DMS 273 (cell line): ENCODE results near the gene RCOR1.
"Not testable (repeated sequence)": the region's sequence is repeated elsewhere in the genome, so short reads cannot be mapped to it uniquely, and the experiment has no call there.

Experiments used
- DNase-seq: peaks from one replicate; lab custom pipeline; 2025; ENCODE audit not compliant: unreplicated experiment; lab: John Stamatoyannopoulos, UW

RCOR1 gene

DNA sequence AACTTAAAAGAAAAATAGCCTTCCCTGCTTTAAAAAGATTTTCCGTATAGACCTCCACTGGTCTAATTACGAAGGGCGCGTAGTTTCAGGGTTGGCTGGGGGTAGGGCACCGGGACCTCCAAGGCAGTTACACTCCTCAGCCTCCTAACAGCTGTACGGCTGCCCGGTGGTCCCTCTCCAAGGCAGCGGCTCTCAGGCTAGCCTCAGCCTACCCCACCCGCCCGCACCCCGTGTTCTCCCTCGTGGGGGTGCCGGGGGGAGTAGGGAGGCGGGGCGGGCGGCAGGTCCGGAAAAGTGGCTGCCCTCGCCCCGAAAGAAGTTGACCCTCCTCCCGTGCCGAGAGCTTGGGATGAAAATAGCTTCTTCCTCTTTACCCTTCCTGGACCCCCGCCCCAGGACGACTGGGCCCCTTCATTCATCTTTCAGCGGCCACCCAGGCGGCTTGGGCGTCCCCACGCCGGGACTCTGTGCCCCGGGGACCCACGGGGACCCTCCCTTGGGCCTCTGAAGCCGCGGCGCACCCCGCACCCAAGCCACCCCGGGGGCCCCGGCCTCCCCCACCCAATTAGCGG is 991 bp upstream of the RCOR1 start:
- DNase-seq, result peak; percentile 63

DNA sequence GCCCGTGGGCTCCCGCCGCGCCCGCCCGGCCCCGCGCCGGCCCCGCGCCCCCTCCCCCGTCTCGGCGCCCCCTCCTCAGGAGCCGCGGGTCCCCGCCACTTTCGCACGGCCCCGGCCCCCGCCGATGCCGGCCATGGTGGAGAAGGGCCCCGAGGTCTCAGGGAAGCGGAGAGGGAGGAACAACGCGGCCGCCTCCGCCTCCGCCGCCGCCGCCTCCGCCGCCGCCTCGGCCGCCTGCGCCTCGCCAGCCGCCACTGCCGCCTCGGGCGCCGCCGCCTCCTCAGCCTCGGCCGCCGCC is 263 bp downstream of the RCOR1 start:
- DNase-seq, result no peak

- DNase-seq, result peak; percentile 80
These were observed 794 bp downstream of the RCOR1 start for GRCh38 chr14:102593061-102593824.

- no peak for DNase-seq
These were observed 1.3 kb downstream of the RCOR1 start for GRCh38 chr14:102593825-102594137.

GRCh38 chr14:102594514-102595175 is 2.2 kb downstream of the RCOR1 start:
- DNase-seq, result peak; percentile 87

DNA sequence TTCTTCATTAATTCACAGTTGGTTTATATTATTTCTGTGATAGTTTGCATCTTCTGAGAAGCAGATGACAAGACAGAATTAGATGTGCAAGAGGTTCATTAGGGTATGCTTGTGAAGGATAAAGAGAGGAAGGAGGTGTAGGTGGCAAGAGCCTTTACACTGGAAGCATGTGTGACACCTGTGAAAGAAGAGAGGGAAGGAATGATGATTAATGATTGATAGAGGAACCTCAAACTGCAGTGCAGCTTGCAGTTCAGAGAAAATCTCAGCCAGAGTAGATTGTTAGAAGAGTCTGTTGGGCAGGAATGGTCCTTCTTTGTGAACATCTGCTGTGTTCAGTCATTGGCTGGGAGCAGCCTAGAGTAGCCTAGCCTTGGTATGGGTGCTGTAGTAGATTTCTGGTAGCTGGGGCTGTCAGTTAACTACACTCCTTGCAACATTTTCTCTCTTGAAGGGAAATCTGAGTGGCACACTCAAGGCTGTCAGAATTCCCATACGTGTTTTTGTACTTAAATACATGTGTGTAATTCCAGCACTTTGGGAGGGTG is 9.0 kb downstream of the RCOR1 start:
- peak; percentile 41 for DNase-seq

GRCh38 chr14:102602421-102603292 is 10.2 kb downstream of the RCOR1 start:
- DNase-seq, result no peak

- DNase-seq, result no peak
These were observed 11.0 kb downstream of the RCOR1 start for GRCh38 chr14:102603293-102603907.

GRCh38 chr14:102604183-102604582 is 11.7 kb downstream of the RCOR1 start:
- no peak for DNase-seq

DNA sequence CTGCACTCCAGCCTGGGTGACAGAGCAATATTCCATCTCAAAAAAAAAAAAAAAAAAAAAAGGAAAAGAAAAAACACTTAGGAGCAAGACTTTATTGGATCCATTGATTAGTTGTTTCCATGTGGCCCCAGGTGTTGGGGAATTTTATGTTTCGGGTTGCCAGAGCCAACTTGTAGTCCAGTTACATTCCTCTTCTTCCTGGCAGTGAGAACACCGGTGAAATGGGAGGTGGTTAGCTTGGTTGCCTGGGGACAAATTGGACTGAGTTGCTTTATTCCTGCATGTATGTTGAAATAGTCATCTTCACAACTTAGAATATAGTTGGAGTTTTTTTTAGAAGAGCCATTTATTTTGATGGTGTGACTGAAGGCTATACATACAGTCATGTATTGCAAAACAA is 12.6 kb downstream of the RCOR1 start:
- no peak for DNase-seq

- no peak for DNase-seq
These were observed 13.8 kb downstream of the RCOR1 start for GRCh38 chr14:102606296-102606695.

DNA sequence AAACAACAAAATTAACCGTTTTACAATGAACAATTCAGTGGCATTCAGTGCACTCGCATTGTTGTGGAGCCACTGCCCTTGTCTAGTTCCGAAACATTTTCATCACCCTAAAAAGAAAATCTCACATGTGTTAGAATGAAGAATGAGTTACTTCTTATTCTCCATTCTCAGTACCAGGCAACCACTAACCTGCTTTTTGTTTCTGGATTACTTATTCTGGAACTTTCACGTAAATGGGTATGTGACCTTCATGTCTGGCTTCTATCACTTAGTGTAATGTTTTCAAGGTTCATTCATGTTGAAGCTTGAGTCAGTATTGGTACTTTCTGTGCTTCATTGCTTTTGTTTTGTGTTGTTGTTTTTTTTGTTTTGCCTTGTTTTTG is 15.6 kb downstream of the RCOR1 start:
- no peak for DNase-seq

DNA sequence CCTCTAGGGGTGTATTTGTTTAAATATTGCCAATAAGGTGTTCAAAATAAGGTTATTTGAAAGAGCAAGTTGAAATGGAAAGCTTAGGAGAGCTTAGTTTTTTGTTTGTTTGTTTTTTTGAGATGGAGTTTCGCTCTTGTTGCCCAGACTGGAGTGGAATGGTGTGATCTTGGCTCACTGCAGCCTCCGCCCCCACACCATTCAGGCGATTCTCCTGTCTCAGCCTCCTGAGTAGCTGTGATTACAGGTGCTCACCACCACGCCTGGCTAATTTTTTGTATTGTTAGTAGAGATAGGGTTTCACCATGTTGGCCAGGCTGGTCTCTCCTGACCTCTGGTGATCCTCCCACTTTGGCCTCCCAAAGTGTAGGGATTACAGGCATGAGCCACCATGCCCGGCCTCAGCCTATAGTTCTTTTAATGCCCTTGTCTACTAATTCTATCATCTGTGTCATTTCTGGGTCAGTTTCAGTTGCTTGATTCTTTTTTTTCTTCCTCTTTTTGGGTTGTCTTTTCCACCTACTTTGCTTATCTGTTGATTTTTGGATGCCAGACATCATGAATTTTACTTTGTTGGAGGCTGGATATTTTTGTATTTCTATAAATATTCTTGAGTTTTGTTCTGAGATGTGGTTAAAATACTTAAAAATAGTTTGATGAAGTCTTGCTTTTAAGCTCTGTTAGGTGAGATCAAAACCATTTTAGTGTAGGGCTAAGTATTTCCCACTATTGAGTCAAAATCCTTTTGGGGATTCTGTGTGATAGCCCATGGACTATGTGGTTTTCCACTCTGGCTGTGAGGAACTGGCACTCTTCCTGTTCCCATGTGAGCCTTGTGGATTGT is 18.7 kb downstream of the RCOR1 start:
- DNase-seq, result no peak

- DNase-seq, result no peak
These were observed 23.9 kb downstream of the RCOR1 start for GRCh38 chr14:102616318-102616717.

GRCh38 chr14:102616799-102617198 is 24.4 kb downstream of the RCOR1 start:
- DNase-seq, result no peak

DNA sequence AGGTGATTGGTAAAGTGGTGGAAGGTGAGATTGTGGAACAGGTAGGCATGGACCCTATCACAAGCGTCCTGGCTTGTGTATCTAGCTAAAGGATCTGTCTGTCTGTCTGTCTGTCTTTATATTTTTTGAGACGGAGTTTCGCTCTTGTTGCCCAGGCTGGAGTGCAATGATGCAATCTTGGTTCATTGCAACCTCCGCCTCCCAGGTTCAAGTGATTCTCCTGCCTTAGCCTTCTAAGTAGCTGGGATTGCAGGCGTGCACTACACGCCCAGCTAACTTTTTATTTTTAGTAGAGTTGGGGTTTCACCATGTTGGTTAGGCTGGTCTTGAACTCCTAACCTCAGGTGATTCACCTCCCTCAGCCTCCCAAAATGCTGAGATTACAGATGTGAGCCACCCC is 26.6 kb downstream of the RCOR1 start:
- DNase-seq, result not testable (repeated sequence)

DNA sequence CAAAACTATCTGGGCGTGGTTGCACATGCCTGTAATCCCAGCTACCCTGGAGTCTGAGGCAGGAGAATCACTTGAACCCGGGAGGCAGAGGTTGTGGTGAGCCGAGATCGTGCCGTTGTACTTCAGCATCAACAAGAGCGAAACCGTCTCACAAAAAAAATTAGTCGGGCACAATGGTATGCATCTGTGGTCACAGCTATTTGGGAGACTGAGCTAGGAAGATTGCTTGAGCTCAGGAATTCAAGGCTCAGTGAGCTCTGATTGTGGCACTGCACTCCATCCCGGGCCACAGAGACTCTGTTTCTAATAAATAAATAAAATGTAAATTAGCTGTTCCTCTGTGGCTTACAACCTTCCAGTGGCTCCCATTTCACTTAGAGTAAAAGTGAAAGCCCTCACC is 28.0 kb downstream of the RCOR1 start:
- DNase-seq, result no peak

GRCh38 chr14:102622262-102622885 is 29.9 kb downstream of the RCOR1 start:
- peak; percentile 71 for DNase-seq

DNA sequence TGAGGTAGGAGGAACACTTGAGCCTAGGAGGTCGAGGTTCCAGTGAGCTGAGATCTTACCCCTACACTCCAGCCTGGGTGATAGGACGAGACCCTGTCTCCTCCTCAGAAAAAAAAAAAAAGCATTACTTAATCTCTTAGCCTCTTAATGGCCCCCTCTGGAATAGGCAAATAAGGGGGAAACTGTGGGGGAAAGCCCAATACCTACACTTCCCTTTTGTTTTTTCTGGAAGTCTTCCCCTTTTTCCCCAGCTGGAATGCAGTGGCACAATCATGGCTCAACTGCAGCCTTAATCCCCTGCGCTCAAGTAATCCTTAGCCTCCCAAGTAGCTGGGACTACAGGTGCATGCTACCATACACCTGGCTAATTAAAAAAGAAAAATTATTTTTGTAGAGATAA is 32.2 kb downstream of the RCOR1 start:
- no peak for DNase-seq
